PC-9 (cell line): ENCODE measurements around the gene UBR4.

Experiments
- CTCF ChIP-seq: fragments of 200-600 bp; sonication (generic); conservative IDR thresholded peaks from 2 replicates; pipeline ENCODE4 v1.6.1; 2017; ENCODE audit warnings: mixed run types, antibody characterized with exemption, mild to moderate bottlenecking, moderate library complexity
- EZH2 ChIP-seq: fragments of 200-600 bp; sonication (generic); IDR thresholded peaks from 2 replicates; pipeline ENCODE4 v1.8.0; 2017; ENCODE audit warnings: antibody characterized with exemption, low read depth

DNA sequence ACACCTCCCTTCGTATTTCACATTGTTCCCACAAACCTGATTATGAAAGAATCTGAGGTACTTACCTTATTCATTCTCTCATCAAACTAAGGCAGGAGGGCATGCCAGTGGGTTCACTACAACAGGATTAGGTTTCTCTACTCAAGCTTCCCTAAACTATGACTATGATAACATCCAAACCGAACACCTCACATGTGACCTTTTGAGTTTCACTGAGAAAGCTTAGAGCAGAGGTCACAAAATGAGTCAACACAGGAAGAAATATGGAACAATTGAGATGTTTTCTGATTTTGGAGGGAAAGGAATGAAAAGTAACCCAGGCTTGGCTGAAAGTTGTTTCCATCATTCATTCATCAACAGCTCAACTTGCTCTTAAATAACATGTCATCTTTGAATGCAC, 24.1 kb downstream of the UBR4 start:
- TF ChIP-seq CTCF, result no peak
- no peak for TF ChIP-seq EZH2
